Measurements from ENCODE around the gene ZNF362.

DNA sequence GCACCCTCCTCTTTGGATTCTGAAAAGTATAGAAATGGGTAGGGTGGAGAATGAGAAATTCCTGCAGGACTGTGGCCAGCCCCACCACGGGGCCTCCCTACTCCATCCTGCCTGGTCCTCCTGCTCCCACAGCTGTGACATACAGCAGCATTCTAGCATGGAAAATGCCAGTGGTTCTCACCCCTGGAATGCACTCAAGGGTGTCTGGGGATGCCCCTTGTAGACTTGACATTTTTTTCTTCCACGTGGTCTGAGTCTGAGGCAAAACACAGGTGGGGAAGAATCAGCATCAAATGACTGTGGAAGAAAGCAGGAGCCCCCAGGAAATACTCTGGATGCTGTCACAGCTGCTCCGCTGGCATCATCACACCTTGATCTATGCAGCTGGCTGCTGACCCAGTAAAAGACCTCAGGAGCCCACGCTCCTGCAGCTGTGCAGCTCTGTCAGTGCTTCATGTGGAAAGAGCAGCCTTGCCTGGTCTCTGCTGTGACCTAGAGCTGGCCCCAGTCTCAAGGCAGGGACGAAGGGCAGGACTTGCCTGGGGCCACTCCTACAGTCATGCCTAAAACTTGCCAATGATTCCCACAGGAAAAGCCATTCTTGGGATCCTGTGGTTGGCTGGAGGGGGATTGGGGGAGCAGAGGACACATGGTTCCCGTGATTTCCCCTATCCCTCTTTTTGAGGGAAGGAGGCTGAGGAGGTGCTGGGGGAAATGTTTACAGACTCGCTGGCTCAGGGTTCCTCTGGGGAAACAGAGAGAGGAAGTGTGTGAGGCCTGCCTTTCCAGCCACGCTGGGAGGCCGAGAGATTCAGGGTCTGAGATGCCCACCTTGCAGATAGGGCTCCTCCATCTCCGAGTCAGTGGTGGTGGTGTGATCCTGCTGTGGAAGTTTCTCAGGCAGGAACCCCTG is 75.4 kb downstream of the ZNF362 start:
- TF ChIP-seq, protein P1, sequence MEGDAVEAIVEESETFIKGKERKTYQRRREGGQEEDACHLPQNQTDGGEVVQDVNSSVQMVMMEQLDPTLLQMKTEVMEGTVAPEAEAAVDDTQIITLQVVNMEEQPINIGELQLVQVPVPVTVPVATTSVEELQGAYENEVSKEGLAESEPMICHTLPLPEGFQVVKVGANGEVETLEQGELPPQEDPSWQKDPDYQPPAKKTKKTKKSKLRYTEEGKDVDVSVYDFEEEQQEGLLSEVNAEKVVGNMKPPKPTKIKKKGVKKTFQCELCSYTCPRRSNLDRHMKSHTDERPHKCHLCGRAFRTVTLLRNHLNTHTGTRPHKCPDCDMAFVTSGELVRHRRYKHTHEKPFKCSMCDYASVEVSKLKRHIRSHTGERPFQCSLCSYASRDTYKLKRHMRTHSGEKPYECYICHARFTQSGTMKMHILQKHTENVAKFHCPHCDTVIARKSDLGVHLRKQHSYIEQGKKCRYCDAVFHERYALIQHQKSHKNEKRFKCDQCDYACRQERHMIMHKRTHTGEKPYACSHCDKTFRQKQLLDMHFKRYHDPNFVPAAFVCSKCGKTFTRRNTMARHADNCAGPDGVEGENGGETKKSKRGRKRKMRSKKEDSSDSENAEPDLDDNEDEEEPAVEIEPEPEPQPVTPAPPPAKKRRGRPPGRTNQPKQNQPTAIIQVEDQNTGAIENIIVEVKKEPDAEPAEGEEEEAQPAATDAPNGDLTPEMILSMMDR (IDR thresholded peaks at IDR 0.05) = no peak
- no peak for TF ChIP-seq POLR2A (IDR thresholded peaks at IDR 0.05)

Measured in adrenal gland (tissue), 5 donors.